K562 (cell line): Measurements from ENCODE around the gene CNPY3. TPM values are rescaled to one million over a fixed set of nuclear protein-coding genes. Genes with fewer than 3 reads are reported as not detected.

Experiments used
- ATAC-seq: fragments of 200-7000 bp; cut with Tn5 transposase; 3 replicates; pipeline ENCODE4 v1.9.1; 2020; ENCODE audit warnings: moderate library complexity
- BruUV-seq: library from RNA; stranded (reverse); fragments of 400-500 nt; replicated peaks from 2 replicates; lab custom pipeline; 2021; lab: Mats Ljungman, UMichigan
- CTCF ChIA-PET: fragments of 300-600 bp; formaldehyde crosslinking; extraction: SDS; loops from one replicate; lab custom pipeline; 2021; ENCODE audit warnings: low intra/inter-chr PET ratio; lab: Yijun Ruan, JAX
- POLR2A ChIA-PET: fragments of 300-600, 350-650 bp; sonication (Branson Sonifier 250); formaldehyde crosslinking; extraction: SDS; loops from one replicate; lab custom pipeline; 2021; ENCODE audit warnings: antibody characterized with exemption, inconsistent platforms; lab: Yijun Ruan, JAX
- DNase-seq, 4 experiments: peaks; one replicate each; pipeline versions ENCODE4 v3.0.0 to v3.0.0-alpha.2; 2011 to 2018; ENCODE audit warnings: low spot score in 3 of 4, mixed read lengths in 3 of 4; ENCODE audit errors: extremely low read depth in 1 of 4
- FAIRE-seq: peaks from 2 replicates; lab custom pipeline; 2011; peaks lifted over from hg19 to GRCh38; lab: Jason Lieb, UNC
- H2AFZ ChIP-seq: 2 replicates; pipeline ENCODE4 v1.6.0; 2011; ENCODE audit warnings: low read depth, low read length, control low read depth, inconsistent platforms
- H3K27ac ChIP-seq: fragments of 200-600 bp; 3 replicates; pipeline ENCODE4 v1.8.0; 2011; ENCODE audit warnings: low read depth, mild to moderate bottlenecking, control low read depth, inconsistent platforms, low read length, moderate library complexity, mixed read lengths; ENCODE audit errors: extremely low read depth
- H3K27me3 ChIP-seq, 2 experiments: fragments of 300-600 bp in 1 of 2; 2 replicates in 1 of 2; 3 replicates in 1 of 2; pipeline versions ENCODE4 v1.6.0 to v1.8.0; 2011; ENCODE audit warnings: inconsistent platforms in 2 of 2, low read length in 2 of 2, mild to moderate bottlenecking in 1 of 2, mixed read lengths in 1 of 2, moderate library complexity in 1 of 2; ENCODE audit not compliant: control insufficient read depth in 2 of 2, insufficient read depth in 2 of 2
- H3K36me3 ChIP-seq: fragments of 300-600 bp; 3 replicates; pipeline ENCODE4 v1.8.0; 2011; ENCODE audit warnings: mild to moderate bottlenecking, low read length, inconsistent platforms; ENCODE audit not compliant: control insufficient read depth, insufficient read depth
- H3K4me1 ChIP-seq, 2 experiments: fragments of 200-600 bp in 1 of 2; replicated peaks in 1 of 2; 2 replicates in 1 of 2; 3 replicates in 1 of 2; pipeline versions ENCODE4 v1.5.1 to v1.8.0; 2011; ENCODE audit warnings: inconsistent platforms in 2 of 2, low read length in 2 of 2, mild to moderate bottlenecking in 1 of 2, mixed read lengths in 1 of 2, moderate library complexity in 1 of 2; ENCODE audit not compliant: control insufficient read depth in 2 of 2, insufficient read depth in 2 of 2
- H3K4me2 ChIP-seq: 2 replicates; pipeline ENCODE4 v1.6.1; 2011; ENCODE audit warnings: low read length, control low read depth, inconsistent platforms, mixed read lengths; ENCODE audit not compliant: insufficient read depth
- H3K4me3 ChIP-seq: fragments of 200-600 bp; sonication (generic), shearing (Covaris generic); 2 replicates; pipeline ENCODE4 v1.5.1; 2016; ENCODE audit warnings: control low read depth, inconsistent platforms
- H3K79me2 ChIP-seq: fragments of 200-600 bp; 3 replicates; pipeline ENCODE4 v1.8.0; 2011; ENCODE audit warnings: low read length, inconsistent platforms; ENCODE audit not compliant: control insufficient read depth, insufficient read depth
- H3K9ac ChIP-seq, 2 experiments: 2 replicates each; pipeline versions ENCODE4 v1.6.0 to v1.6.1; 2011; ENCODE audit warnings: low read depth in 2 of 2, low read length in 2 of 2, control low read depth in 1 of 2, inconsistent platforms in 1 of 2, mild to moderate bottlenecking in 1 of 2, mixed read lengths in 1 of 2; ENCODE audit not compliant: insufficient read depth in 1 of 2
- H3K9me1 ChIP-seq: one replicate; pipeline ENCODE4 v1.6.0; 2011; ENCODE audit warnings: inconsistent platforms, mild to moderate bottlenecking, low read length, moderate library complexity; ENCODE audit not compliant: control insufficient read depth, insufficient read depth
- H3K9me3 ChIP-seq: replicated peaks from 2 replicates; pipeline ENCODE4 v1.5.1; 2011; ENCODE audit warnings: low read depth, low read length, inconsistent platforms; ENCODE audit not compliant: control insufficient read depth, insufficient read depth
- H4K20me1 ChIP-seq: replicated peaks from 2 replicates; pipeline ENCODE4 v1.6.1; 2011; ENCODE audit warnings: low read length, inconsistent platforms, mixed read lengths; ENCODE audit not compliant: control insufficient read depth, insufficient read depth
- ARHGAP35 ChIP-seq: fragments of 450-650 bp; IDR thresholded peaks from 2 replicates; pipeline ENCODE4 v1.6.1; 2018; ENCODE audit not compliant: partially characterized antibody
- CREB3 ChIP-seq: fragments of 450-650 bp; conservative IDR thresholded peaks from 2 replicates; pipeline ENCODE4 v1.6.1; 2016; ENCODE audit warnings: missing genetic modification characterization, low read depth, mild to moderate bottlenecking, missing compliant biosample characterization, moderate library complexity
- FOXK1 ChIP-seq: sonication (generic); formaldehyde crosslinking; IDR thresholded peaks from 2 replicates; pipeline ENCODE4 v1.8.0; 2022; ENCODE audit warnings: missing genetic modification reagents, mild to moderate bottlenecking, borderline replicate concordance
- HDAC2 ChIP-seq: fragments of 450-650 bp; IDR thresholded peaks from 2 replicates; pipeline ENCODE4 v1.6.1; 2016; ENCODE audit warnings: mild to moderate bottlenecking
- MAFG ChIP-seq: fragments of 450-650 bp; conservative IDR thresholded peaks from 2 replicates; pipeline ENCODE4 v1.6.1; 2016; ENCODE audit warnings: missing genetic modification characterization, missing compliant biosample characterization
- MBD1 ChIP-seq: fragments of 250-450 bp; sonication (Bioruptor Pico); IDR thresholded peaks from 2 replicates; pipeline ENCODE4 v1.8.0; 2022; ENCODE audit warnings: inconsistent platforms
- NBN ChIP-seq: fragments of 450-650 bp; IDR thresholded peaks from 2 replicates; pipeline ENCODE4 v1.6.1; 2016; ENCODE audit warnings: low read depth, mild to moderate bottlenecking
- NFRKB ChIP-seq: fragments of 450-650 bp; IDR thresholded peaks from 2 replicates; pipeline ENCODE4 v1.6.1; 2016; ENCODE audit warnings: low read depth
- PREB ChIP-seq: sonication (generic); formaldehyde crosslinking; IDR thresholded peaks from 2 replicates; pipeline ENCODE4 v1.8.1; 2023; ENCODE audit warnings: mild to moderate bottlenecking, missing genetic modification reagents
- RAD51 ChIP-seq: fragments of 450-650 bp; IDR thresholded peaks from 2 replicates; pipeline ENCODE4 v1.7.1; 2016; ENCODE audit warnings: low read depth, mild to moderate bottlenecking, borderline replicate concordance
- TRIM28 ChIP-seq: fragments of 450-650 bp; IDR thresholded peaks from 2 replicates; pipeline ENCODE4 v1.6.1; 2017
- ZNF263 ChIP-seq: sonication (generic); formaldehyde crosslinking; IDR thresholded peaks from 2 replicates; pipeline ENCODE4 v1.8.0; 2022; ENCODE audit warnings: mild to moderate bottlenecking, missing genetic modification reagents, borderline replicate concordance
- ZNF740 ChIP-seq, 3 experiments: fragments of 200-800 bp in 1 of 3; sonication (Bioruptor generic) in 1 of 3; sonication (generic) in 1 of 3; formaldehyde crosslinking in 1 of 3; IDR thresholded peaks; 2 replicates each; pipeline versions ENCODE4 v1.6.1 to v1.8.0; 2016 to 2022; ENCODE audit warnings: mild to moderate bottlenecking in 2 of 3, missing compliant biosample characterization in 2 of 3, missing genetic modification characterization in 2 of 3, missing genetic modification reagents in 1 of 3
- WGBS: fragments of 100-300 bp; shearing (Covaris generic); methylation state at CpG from one replicate; pipeline ENCODE4 v1.1.6; 2016; ENCODE audit warnings: low coverage, mixed read lengths; ENCODE audit not compliant: insufficient coverage; ENCODE audit errors: missing lambda C conversion rate; 5-methylcytosine and 5-hydroxymethylcytosine counted together
- in situ Hi-C: fragments of 300-500 bp; cut with MboI; formaldehyde crosslinking; loops from 4 replicates; pipeline ENCODE4 v1.15.0; 2018; ENCODE audit warnings: inconsistent platforms, mixed read lengths
- intact Hi-C: fragments of 100-400 bp; cut with micrococcal nuclease; formaldehyde crosslinking; loops from 2 replicates; pipeline ENCODE4 v1.14.2; 2022
- polyA plus RNA-seq, 8 experiments: library from polyadenylated mRNA; depleted of rRNA in 4 of 8; stranded (reverse) in 5 of 8; unstranded in 3 of 8; fragments of >200 nt; fragmentation: Nextera tagmentation in 2 of 8; fragmentation: Illumina TruSeq in 1 of 8; extraction: Ambion mirVana in 2 of 8; extraction: Trizol in 1 of 8; gene quantifications; 2 replicates each; pipeline versions ENCODE4 v1.2.1 to v1.2.3, GENCODE V29; 2011 to 2014; ENCODE audit warnings: inconsistent platforms in 1 of 8, missing spikeins in 1 of 8
- total RNA-seq, 7 experiments: library from RNA; depleted of rRNA in 6 of 7; stranded (reverse); fragments of >200 nt in 6 of 7; fragmentation: Illumina TruSeq in 2 of 7; extraction: Trizol in 2 of 7; gene quantifications; 2 replicates each; pipeline versions ENCODE4 v1.2.1 to v1.2.3, GENCODE V29; 2011 to 2021; ENCODE audit warnings: low replicate concordance in 1 of 7

CNPY3 gene
- total and polyA plus RNA-seq, 9 of the 15 experiments (the other 6 are each of a cell fraction or from before 2014, with no cell fraction given) = 2.4 to 37.4 (median 21.2) TPM

- ChIA-PET CTCF (no interaction called here), POLR2A (interaction anchor here (0.6 to 2.5 kb wide), 15 partner anchors 8 to 355 kb away, joined by 3 to 13 read pairs (median 4); partner anchors contain the start of genes CNPY3, KLHDC3, MEA1 and RPL7L1)
- peak overlapping the region; percentile 96 to 100 for H3K9ac ChIP-seq
- ATAC-seq (peak; percentile 1), DNase-seq (peak in 1 of 4 experiments; percentile 60), FAIRE-seq (no peak)
- H3K4me2 ChIP-seq = peak overlapping the region; percentile 90
- intact Hi-C loops (loop anchor here (2.0 kb wide), 1 partner anchor 35 kb away; the partner anchor contains the start of gene KLHDC3), in situ Hi-C loops (no loop called here)
- no peaks in the 10 kb centered on the region for H3K9me3 ChIP-seq
- H3K4me1 ChIP-seq = peaks cover 25 to 36% of the 10 kb centered on the region in 2 experiments; a peak in 4 of 5 replicates
- H3K4me3 ChIP-seq = peak overlapping the region; percentile 95
- H3K27ac ChIP-seq = peak overlapping the region; percentile 88
- peaks cover 48% of the 10 kb centered on the region for H3K79me2 ChIP-seq
- WGBS = 57% methylated on average over 9 of the region's 9 CpGs
- H3K9me1 ChIP-seq = no peaks in the 10 kb centered on the region
- H2AFZ ChIP-seq = peak overlapping the region; percentile 93
- peaks cover 5% of the 10 kb centered on the region; the same call in 1 of the 2 replicates for H4K20me1 ChIP-seq
- peaks cover 24% of the 10 kb centered on the region for H3K36me3 ChIP-seq
- H3K27me3 ChIP-seq = no peaks in the 10 kb centered on the region
- BruUV-seq = TSS peak; percentile 97
- no peak for TF ChIP-seq MBD1 (CRISPR knock-in tag)
- TF ChIP-seq CREB3 = 0 out of 2 replicates have a peak, but pooled peaks have one; percentile 13
- TF ChIP-seq MAFG (tag) = 0 out of 2 replicates have a peak, but pooled peaks have one; percentile 1
- TF ChIP-seq RAD51 = 0 out of 2 replicates have a peak, but pooled peaks have one; percentile 0
- 0 out of 2 replicates have a peak, but pooled peaks have one; percentile 1 for TF ChIP-seq HDAC2
- 0 out of 2 replicates have a peak, but pooled peaks have one; percentile 10 for TF ChIP-seq FOXK1
- 0 out of 2 replicates have a peak, but pooled peaks have one; percentile 28 for TF ChIP-seq ZNF263 (CRISPR knock-in tag)
- no peak for TF ChIP-seq TRIM28
- no peak; the same call in 1 of the 2 replicates for TF ChIP-seq NBN
- TF ChIP-seq NFRKB = 0 out of 2 replicates have a peak, but pooled peaks have one; percentile 5
- TF ChIP-seq ZNF740 (CRISPR knock-in tag; IDR thresholded peaks at IDR 0.05) = peak; percentile 60
- TF ChIP-seq ZNF740 (tag; IDR thresholded peaks at IDR 0.05) = peak in 1 of 2 experiments; percentile 51; a peak in 1 of 4 replicates
- peak; percentile 69; the same call in 1 of the 2 replicates for TF ChIP-seq PREB
- TF ChIP-seq ARHGAP35 = no peak
Measured at GRCh38 chr6:42979523-42980177, 50.4 kb downstream of the CNPY3 start.
